GM19455 (cell line): ENCODE data around the gene SPINK8.
"Not testable (repeated sequence)": the region's sequence is repeated elsewhere in the genome, so short reads cannot be mapped to it uniquely, and the experiment has no call there.

ENCODE experiments used
- ATAC-seq: cut with Tn5 transposase; IDR thresholded peaks from one replicate; pipeline ENCODE4 v1.9.1; 2021; ENCODE audit not compliant: unreplicated experiment

SPINK8 gene

DNA sequence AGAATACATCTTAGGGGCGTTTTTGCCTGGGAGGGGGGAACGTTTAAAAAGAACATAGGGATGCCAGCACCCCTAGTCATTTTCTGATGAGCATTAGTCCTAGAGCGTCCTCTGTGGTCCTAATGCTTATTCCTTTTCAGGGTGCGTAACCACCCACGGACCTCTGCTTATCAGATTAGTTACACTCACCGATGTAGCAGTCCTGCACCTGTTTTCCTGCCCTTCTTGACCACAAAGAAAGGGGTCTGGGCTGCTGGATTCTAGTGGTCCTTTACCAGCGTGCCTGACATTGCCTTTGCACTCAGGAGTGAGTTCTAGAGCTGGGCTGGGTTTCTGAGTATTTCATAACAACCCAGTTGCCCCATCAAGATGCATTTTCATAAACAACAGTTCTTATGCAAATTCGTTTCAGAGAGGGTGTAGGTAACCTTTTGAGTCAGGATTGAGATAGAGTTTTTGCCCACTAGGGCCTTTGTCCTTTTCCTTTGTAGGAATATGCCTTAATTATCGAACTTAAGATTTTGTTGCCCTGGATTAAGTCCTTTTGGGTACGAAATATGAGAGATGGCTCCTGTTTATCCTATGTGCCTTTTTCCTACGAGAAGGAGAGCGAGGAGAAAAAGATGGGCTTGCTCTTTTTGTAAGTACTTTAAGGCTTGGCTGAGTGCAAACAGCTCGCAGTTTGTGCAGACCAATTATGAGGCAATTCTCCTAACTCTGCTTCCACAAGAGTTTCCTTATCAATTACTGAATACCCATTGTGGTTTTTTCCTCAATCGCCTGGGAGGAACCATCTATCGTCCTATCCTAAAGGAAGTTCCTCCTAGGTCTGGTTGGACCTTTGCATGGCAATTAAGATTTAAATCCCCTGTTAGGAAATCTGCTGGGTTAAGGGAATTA, at the start of gene SPINK8:
Gene SPINK8, minus strand, starts transcription at position 316 of the 900 bp plus-strand sequence. CDS start 5,320 bp downstream, outside the sequence.
- not testable (repeated sequence) for ATAC-seq

DNA sequence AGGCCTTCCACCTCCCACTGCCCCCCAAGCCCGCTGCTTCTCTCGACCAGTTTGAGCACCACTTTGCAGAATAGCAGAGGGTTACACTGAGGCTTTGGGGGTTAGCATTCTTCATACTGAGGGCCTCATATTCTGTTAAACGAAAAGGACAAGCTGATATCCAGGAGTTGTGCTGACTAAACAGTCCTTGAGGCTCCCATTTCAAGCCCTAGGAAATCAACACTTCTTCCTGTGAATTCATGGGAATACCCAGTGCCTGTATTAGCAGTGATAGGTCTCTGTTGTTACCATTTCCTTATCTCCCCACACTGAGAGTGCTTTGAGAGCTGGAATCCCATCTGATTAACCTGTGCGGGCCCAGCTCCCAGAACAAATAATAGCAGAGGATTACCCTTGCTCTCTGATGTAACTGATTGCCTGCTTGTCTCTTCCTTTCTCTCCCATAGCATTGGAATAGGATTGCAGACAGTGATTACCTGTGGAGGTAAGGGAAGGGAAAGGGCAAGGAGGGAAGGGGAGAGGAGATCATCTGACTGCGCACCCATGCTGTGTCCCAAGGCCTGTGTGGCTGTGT, 39.5 kb upstream of the SPINK8 start:
- no peak for ATAC-seq

DNA sequence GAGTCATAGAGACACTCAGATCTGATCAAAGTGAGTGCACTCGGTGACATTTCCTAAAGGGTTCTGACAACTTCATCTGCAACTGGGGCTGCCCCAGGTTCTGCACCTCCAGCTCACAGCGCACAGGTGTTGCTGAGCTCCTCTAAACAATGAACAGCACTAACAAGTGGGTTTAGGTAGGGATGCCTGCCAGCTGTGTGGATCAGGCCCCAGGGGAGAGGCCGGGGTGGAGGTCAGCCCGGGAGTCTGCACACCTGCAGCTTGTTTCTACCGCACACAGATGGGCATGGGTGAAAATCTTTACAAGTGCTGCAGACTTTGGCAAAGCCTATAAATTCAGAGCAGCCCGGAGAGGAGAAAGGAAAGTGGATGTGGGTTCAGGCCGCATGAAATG, 38.9 kb upstream of the SPINK8 start:
- no peak for ATAC-seq

DNA sequence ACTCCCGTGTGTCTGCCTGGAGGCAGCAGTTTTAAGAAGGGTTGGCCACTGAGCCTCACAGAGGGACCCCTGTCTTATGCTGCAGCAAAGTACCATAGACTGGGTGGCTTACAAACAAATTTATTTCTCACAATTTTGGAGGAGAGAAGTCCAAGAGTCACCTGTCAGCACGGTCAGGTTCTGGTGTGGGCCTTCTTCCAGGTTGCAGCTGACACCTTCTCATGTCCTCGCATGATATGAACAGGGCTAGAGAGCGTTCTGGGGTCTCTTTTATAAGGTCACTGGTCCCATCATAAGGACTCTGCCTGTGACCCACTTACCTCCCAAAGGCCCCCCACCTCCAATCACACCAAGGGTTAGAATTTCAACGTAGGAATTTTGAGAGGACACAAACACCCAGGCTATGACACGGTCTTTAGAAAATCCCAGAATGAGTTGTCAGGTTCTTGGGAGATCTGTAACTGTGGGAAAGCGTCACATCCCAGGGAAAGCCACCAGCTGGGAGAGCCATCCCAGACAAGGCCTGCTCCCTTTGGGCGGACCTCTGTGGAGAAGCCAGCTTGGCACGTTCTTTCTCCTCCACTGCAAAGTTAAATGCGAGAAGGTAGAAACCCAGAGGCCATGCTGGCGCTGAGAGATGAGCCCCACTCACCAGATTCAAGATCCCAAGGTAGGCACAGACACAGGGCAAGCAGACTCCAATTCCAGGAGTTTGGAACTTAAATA, 38.4 kb upstream of the SPINK8 start, which contains the start of gene FBXW12:
Gene FBXW12, plus strand, starts transcription at position 569 of the 726 bp plus-strand sequence. CDS start 549 bp downstream, outside the sequence.
- no peak for ATAC-seq

DNA sequence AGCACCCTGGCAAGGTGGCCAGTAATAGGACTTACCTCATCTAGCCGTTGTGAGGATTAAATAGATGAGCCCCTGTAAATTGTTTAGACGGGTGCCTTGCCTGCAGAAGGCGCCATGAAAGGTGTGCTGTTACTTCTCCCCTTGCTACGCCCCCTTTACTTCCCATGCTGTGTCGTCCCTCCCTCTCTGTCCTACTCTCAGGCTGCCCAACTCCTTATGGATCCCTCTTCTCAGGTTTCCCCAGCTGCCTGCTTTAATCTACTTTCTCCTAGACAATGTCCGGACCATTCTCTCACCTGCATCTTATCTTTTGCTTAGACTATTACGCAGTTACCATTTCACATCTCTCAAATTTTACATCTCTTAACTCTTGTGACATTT, 36.9 kb upstream of the SPINK8 start:
- no peak for ATAC-seq

DNA sequence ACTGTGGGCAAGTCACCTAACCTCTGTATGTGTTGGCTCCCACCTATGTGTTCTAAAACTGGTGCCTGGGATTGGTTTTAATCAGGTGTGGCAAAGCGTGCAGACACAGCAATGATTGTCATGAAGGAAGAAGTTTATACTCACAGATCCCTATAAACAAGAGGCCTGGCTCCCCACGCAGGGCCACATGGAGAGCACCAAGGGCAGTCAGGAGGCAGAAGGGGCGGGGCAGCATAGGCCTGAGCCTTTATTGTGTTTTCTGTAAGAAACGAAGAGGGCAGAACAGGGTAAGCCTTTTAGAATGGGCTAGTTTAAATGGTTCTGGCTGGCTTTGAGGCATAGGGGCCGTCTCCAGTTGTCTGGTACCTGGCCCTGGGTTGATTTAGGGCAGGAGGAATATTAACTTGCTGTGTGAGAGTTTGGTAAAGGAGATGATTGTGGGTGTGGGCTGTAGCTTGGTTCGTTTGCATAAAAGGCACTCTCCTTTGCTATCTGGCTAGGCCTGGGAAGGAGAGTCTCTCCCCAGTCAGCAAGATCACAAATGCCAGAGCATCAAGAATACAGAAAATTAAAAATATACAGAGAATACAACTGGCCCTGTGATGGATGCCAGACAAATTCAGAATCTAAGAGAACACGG, 36.4 kb upstream of the SPINK8 start:
- no peak for ATAC-seq

DNA sequence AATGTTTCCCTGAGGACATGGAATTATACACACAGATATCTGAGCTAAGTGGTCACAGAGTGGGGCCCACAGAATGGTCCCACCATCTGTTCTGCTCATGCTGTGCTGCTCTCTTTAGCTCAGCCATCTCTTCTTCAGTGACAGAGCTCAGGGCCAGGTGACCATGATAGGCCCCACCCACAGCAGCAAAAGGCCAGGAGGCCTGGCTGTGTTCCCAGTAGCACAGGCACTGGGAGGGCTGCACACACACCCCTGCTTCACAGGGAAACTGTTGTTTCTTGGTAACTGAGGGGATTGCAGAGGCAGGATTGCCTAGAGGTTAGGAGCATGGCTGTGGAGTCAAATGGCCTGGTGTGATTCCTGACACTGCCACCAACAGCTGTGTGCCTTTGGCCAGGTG, 33.7 kb upstream of the SPINK8 start:
- no peak for ATAC-seq

DNA sequence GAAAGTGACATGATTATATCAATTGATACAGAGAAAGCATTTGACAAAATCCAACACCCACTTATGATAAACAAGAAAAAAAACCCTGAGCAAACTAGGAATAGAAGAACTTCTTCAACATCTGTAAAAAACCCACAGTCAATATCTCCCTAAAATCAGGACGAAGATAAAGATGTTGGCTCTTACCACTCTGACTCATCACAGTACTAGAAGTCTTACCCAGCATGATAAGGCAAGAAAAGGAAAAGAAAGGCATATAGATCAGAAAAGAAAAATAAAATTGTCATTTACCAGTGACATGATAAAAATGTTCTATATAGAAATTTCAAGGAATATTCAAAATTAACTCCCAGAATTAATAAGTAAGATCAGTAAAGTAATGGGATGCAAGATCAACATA, 31.4 kb upstream of the SPINK8 start:
- ATAC-seq, result no peak

DNA sequence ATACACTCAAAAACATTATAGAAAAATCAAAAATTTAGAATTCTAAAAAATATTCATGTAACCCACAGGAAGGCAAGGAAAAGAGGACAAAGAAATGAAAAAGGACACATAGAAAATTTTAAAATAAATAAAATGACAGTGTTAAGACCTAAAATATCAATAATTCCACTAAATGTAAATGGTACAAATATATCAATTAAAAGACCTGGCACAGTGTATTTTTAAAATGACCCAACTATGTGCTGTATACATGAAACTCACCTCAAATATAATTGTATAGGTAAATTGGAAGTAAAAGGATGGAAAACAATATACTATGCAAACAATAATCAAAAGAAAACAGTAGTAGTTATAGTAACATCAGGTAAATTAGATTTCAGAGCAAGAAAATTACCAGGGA, 28.5 kb upstream of the SPINK8 start:
- ATAC-seq, result no peak

DNA sequence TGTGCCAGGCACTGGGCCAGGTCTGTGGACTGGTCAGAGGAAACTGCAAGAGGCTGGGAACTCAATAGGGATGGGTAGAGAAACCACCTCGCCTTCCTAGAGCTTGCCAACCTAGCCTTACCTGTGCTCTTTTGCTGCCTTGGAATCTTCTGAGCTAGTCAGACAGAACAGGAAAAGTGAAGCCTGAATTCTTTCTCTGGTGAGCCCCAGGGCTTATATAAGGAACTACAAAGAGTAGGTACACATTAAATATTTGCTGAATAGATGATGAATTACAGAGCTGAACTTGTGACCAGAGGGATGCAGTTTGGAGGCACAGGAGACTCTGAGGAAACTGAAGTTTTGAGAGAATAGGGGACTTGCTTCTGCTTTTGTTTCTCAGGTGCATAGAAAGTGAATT, 23.0 kb upstream of the SPINK8 start:
- no peak for ATAC-seq

DNA sequence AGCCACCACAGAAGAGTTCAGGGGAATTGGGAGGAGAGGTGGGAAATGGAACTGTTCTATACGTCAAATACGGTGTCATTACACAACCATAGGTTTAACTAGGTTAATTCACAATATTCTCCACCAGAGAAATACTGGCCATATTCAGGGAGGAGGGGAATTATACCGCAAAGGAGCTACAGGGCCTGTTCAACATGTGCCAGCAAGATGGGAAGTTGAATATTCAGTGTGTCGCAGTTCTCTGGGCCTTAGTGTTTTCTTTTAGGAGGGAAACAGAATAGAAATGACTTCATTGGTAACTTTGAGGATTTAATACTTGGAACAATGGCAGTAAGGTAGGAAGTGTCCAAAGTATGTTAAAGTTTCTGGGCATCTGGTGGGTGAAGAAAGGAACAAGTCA, 20.5 kb upstream of the SPINK8 start:
- no peak for ATAC-seq

DNA sequence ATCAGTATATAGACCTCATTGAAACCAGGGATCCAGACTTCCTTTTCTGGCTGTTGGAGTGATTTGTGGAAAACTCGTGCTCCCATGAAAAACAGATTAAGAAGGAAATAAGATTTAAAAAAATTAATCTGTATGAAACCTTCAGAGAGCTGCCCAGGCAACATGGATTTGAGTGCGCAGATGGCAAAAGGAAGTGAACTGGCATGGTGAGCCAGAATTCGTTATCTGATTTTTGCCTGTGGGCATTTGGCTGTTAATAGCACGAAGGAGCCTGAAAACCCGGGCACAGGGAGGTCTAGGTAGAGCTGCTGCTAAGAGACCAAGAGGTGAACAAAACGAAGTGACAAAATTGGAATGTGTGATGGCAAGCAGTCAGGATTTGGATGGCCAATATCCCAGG, 19.1 kb upstream of the SPINK8 start:
- no peak for ATAC-seq

DNA sequence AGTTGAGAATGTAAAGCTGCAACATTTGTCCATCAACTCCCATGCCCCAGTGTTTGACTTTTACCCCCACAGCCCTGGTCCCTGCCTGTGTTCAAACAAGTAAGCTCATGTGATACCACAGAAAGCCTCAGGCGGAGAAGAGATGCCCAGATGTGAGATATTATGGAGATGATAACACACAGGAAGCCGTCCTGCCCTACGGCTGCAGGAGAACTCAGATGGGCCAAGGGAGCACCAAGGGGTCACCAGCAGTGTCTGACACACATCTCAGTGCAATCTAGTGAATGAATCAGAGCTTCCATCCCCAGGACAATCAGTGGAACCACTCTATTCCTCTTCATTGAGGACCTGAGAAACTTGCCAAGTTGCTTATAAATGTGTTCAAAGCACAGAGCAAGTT, 14.0 kb upstream of the SPINK8 start:
- no peak for ATAC-seq

DNA sequence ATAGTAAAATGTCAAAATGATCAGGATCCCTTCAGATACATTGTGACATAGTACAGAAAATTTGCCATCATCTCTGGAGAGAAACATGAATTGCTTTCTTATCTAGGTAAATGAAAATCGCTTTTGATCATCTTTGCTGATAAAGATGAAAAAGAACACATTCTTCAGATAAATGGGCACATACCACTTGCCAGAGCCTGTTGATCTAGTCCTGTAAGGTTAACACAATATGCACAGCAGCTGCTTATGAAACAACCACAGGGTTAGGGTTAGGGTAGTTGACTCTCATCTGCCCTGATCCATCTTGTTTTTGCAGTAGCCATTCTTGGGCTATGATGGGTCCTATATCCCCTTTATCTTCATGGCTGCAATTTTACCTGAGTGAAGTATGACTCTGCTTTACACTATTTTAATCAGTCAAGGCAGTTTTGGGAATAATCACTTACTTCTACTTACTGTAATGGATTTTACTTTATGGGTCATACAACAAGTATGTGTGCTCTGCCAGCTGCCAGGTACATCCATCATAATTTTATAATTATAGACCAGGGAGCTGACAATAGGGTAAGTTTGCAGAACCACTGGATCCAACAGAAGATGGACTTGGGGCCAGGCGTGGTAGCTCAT, 12.6 kb upstream of the SPINK8 start:
- no peak for ATAC-seq

DNA sequence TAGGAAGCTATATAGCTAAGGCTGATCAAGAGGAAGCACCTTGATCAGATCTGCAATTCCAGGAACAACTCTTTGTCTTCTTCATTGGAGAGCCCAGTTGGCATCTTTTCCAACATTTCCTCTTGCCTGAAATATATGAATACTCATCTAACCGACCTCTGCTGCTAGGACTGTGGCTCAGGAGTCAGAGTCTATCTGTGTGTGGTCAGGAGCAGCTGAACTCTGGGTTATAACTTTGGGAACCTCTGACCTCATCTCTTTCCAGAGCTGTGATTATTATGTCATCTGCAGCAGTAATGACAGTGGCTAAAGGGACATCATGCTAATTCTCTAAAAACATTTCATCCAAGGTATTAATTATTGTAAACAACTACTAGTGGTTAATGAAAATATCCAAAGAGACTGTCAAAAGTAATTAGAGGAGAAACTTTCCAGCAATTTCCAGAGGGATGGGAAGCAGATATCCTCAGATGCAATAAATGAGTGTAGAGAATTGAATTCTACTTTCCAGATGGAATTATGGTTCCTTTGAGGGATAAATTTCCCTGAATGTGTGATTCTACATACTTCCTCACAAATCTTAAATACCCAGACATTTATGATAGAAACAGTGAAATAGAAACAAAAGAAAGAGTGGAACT, 11.5 kb upstream of the SPINK8 start:
- ATAC-seq, result no peak

DNA sequence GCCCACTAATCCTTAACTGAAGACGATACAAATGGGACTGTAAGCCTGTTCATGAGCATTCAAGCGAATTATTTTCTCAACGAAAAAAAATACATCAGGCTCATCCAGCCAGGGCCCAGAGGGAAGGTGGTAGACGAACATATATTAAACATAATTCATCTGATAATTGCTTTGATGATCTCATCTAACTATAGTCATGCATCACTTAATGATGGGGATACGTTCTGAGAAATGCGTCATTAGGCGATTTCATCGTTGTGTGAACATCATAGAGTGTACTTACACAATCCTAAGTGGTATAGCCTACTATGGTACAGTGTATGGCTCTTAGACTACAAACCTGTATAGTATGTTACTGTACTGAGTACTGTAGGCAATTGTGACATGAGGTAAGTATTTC, 10.0 kb upstream of the SPINK8 start:
- no peak for ATAC-seq

DNA sequence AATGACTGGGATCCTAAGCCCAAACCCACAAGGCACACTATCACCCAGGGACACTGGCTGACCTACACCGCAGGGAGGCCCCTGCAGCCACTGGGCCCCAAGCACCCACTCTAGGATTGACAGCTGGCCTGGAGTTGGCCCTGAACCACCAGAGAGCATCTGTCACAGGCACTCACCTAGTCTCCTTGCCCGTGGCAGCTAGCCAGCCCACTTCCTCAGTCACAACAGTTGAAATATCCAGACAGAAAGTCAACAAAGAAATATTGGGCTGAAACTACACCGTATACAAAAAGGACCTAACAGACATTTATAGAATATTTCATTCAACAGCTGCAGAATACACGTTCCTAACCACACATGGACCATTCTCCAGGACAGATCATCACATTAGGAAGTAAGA, 5.2 kb upstream of the SPINK8 start:
- no peak for ATAC-seq

DNA sequence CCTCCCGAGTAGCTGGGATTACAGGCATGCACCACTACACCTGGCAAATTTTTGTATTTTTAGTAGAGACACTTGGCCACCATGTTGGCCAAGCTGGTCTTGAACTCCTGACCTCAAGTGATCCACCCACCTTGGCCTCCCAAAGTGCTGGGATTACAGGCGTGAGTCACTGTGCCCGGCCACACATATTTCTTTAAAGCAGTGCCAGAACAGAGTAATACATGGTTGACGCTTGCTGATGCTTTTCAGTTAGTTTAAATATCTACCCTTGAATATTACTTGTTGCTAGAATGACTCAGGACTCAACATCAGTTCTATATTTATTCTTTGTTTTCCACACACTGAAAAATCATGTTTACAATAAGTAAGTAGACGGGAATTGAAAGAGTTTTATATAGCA, 4.1 kb upstream of the SPINK8 start:
- not testable (repeated sequence) for ATAC-seq

DNA sequence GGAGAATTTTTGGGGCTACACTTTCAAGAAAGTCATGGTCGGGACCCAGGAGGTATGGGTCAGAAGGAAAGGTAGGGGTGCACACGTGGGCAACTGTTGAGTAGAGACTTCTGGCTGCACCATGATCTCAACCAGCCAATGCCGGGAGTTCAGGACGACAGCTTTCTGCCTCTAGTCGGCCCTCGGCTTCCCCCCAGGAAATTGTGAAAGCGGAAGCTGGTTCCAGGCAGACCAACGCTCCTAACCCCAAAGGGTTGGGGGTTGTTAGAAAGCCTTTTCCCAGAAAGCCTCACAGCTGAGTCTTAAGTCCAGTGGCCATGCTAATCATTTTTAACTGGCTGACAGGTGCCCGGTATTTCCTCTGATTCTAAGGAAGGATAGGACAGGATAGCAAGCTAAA, 1.8 kb upstream of the SPINK8 start:
- not testable (repeated sequence) for ATAC-seq

DNA sequence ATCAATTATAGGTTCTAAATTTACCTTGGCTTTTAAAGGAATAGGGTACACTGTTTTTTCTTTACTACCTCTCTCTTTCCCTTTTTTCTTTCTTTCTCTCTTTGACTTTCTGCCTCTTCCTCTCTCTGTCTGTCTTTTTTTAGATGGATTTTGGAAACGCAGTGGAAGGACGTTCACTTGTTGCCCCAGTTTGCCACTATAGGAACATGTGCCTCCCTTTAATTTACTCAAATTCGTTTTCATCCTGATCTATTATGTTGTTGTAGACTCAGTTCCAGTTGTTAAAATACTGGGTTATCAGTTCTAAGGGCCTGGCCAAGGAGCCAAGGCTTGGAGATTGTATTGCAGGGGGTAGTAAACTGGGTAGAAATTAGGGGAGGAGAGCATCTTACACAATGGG, 1.1 kb upstream of the SPINK8 start:
- ATAC-seq, result no peak
